ENCODE data around the gene ACAP1.
"Not testable (repeated sequence)": the region's sequence is repeated elsewhere in the genome, so short reads cannot be mapped to it uniquely, and the experiment has no call there.

Gene ACAP1

DNA sequence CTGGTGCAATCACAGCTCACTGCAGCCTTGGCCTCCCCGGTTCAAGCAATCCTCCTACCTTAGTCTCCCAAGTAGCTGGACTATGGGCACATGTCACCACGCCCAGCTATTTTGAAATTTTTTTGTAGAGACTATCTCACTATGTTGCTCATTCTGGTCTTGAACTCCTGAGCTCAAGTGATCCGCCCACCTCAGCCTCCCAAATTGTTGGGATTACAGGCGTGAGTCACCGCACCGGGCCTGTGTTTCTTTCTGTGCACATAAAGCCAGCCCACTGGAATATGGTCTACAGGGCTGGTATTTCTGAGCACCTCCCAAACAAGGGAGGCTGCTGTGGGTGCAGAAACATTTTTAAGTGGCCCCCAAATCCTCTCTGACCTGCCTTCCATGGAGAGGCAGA lies 27.0 kb downstream of the ACAP1 start:
- H4K8ac ChIP-seq (ENCODE audit: low read depth, low read length) = no peak overlapping the region
- H2BK120ac ChIP-seq (ENCODE audit: insufficient read depth, low read length, poor library complexity) = no peak overlapping the region
- H3K27ac ChIP-seq (ENCODE audit: low read depth, low read length) = no peak overlapping the region
- no peak overlapping the region for H4K91ac ChIP-seq (ENCODE audit: low read depth, low read length)
- no CpG with 5 or more reads among the region's 6 CpGs for WGBS (ENCODE audit: extremely low coverage, insufficient coverage, insufficient read length)
- no peaks in the 10 kb centered on the region for H3K79me2 ChIP-seq (ENCODE audit: control insufficient read depth, insufficient read depth, low read length, poor library complexity)
- H3K9ac ChIP-seq (ENCODE audit: low read length) = no peak overlapping the region
- peak; percentile 88 to 97 for DNase-seq
- H3K79me1 ChIP-seq (ENCODE audit: low read length) = no peaks in the 10 kb centered on the region
- no peak overlapping the region for H2AFZ ChIP-seq (ENCODE audit: insufficient read depth, low read length, poor library complexity)
- H2BK5ac ChIP-seq (ENCODE audit: low read depth, low read length, poor library complexity) = no peak overlapping the region
- H3K36me3 ChIP-seq (ENCODE audit: control insufficient read depth in 1 of 2, insufficient read depth in 2 of 2, low read length in 2 of 2) = no peaks in the 10 kb centered on the region
- no peaks in the 10 kb centered on the region for H3K27me3 ChIP-seq (ENCODE audit: insufficient read depth, low read length)
- H3K4me2 ChIP-seq (ENCODE audit: low read length) = no peak overlapping the region
- no peak overlapping the region for H2BK12ac ChIP-seq (ENCODE audit: low read length)
- no peak overlapping the region for H4K12ac ChIP-seq (ENCODE audit: low read depth, low read length)
- no peak overlapping the region for H3K14ac ChIP-seq (ENCODE audit: low read length)
- no peak overlapping the region for H3K4me3 ChIP-seq (ENCODE audit: low read depth, low read length)
- H3K23ac ChIP-seq (ENCODE audit: low read length) = no peak overlapping the region
- no peak overlapping the region for H2AK5ac ChIP-seq (ENCODE audit: low read length)
- H3K18ac ChIP-seq (ENCODE audit: low read length) = no peak overlapping the region
- no peak overlapping the region for H3K4ac ChIP-seq (ENCODE audit: low read depth, low read length)
- H3K9me3 ChIP-seq (ENCODE audit: insufficient read depth, low read depth, low read length) = no peaks in the 10 kb centered on the region
- H3K4me1 ChIP-seq (ENCODE audit: control insufficient read depth in 1 of 2, insufficient read depth in 2 of 2, low read length in 2 of 2) = no peaks in the 10 kb centered on the region

- not testable (repeated sequence) for H3K9ac ChIP-seq (ENCODE audit: low read length); DNase-seq; H2BK12ac ChIP-seq (ENCODE audit: low read length); H2BK5ac ChIP-seq (ENCODE audit: low read depth, low read length, poor library complexity); H4K91ac ChIP-seq (ENCODE audit: low read depth, low read length); H2AFZ ChIP-seq (ENCODE audit: insufficient read depth, low read length, poor library complexity); H2BK120ac ChIP-seq (ENCODE audit: insufficient read depth, low read length, poor library complexity); H3K79me2 ChIP-seq (ENCODE audit: control insufficient read depth, insufficient read depth, low read length, poor library complexity); H3K14ac ChIP-seq (ENCODE audit: low read length); H3K4ac ChIP-seq (ENCODE audit: low read depth, low read length); H3K23ac ChIP-seq (ENCODE audit: low read length); H3K18ac ChIP-seq (ENCODE audit: low read length); H3K27ac ChIP-seq (ENCODE audit: low read depth, low read length); H4K12ac ChIP-seq (ENCODE audit: low read depth, low read length); H3K4me2 ChIP-seq (ENCODE audit: low read length); H3K4me3 ChIP-seq (ENCODE audit: low read depth, low read length); H3K79me1 ChIP-seq (ENCODE audit: low read length); H3K27me3 ChIP-seq (ENCODE audit: insufficient read depth, low read length); H3K36me3 ChIP-seq (ENCODE audit: control insufficient read depth in 1 of 2, insufficient read depth in 2 of 2, low read length in 2 of 2); H2AK5ac ChIP-seq (ENCODE audit: low read length); H3K4me1 ChIP-seq (ENCODE audit: control insufficient read depth in 1 of 2, insufficient read depth in 2 of 2, low read length in 2 of 2); H4K8ac ChIP-seq (ENCODE audit: low read depth, low read length); H3K9me3 ChIP-seq (ENCODE audit: insufficient read depth, low read depth, low read length)
- WGBS (ENCODE audit: extremely low coverage, insufficient coverage, insufficient read length) = no CpG with 5 or more reads among the region's 7 CpGs
These were observed 29.6 kb downstream of the ACAP1 start for GRCh38 chr17:7365963-7366362.

DNA sequence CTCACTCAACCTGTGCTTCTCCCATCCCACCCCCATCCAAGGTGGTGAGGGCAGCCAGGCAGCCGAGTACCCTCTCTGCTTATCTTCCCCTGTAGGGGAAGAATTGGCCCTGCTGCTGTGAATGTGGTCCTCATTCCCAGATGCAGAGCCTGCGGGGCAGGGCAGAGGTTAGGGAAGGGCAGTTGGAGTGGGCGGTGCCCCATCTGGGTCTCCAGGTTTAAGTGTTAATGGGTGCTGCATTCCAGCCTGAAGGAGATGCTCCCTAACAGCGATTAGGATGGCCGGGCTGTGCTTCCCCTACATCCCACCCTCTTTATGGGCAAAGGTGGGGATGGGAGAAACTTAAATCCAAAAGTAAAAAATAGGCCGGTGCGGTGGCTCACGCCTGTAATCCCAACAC lies 30.8 kb downstream of the ACAP1 start:
- WGBS (ENCODE audit: extremely low coverage, insufficient coverage, insufficient read length) = no CpG with 5 or more reads among the region's 8 CpGs
- H3K14ac ChIP-seq (ENCODE audit: low read length) = no peak overlapping the region
- no peak overlapping the region for H3K4me2 ChIP-seq (ENCODE audit: low read length)
- no peaks in the 10 kb centered on the region for H3K79me1 ChIP-seq (ENCODE audit: low read length)
- no peak overlapping the region for H4K12ac ChIP-seq (ENCODE audit: low read depth, low read length)
- H2BK5ac ChIP-seq (ENCODE audit: low read depth, low read length, poor library complexity) = no peak overlapping the region
- H3K36me3 ChIP-seq (ENCODE audit: control insufficient read depth in 1 of 2, insufficient read depth in 2 of 2, low read length in 2 of 2) = no peaks in the 10 kb centered on the region
- no peak overlapping the region for H4K8ac ChIP-seq (ENCODE audit: low read depth, low read length)
- H2AFZ ChIP-seq (ENCODE audit: insufficient read depth, low read length, poor library complexity) = no peak overlapping the region
- no peaks in the 10 kb centered on the region for H3K4me1 ChIP-seq (ENCODE audit: control insufficient read depth in 1 of 2, insufficient read depth in 2 of 2, low read length in 2 of 2)
- H3K9me3 ChIP-seq (ENCODE audit: insufficient read depth, low read depth, low read length) = no peaks in the 10 kb centered on the region
- no peak overlapping the region for H2AK5ac ChIP-seq (ENCODE audit: low read length)
- no peak overlapping the region for H4K91ac ChIP-seq (ENCODE audit: low read depth, low read length)
- no peak overlapping the region for H3K18ac ChIP-seq (ENCODE audit: low read length)
- no peaks in the 10 kb centered on the region for H3K79me2 ChIP-seq (ENCODE audit: control insufficient read depth, insufficient read depth, low read length, poor library complexity)
- no peak overlapping the region for H3K9ac ChIP-seq (ENCODE audit: low read length)
- H3K27ac ChIP-seq (ENCODE audit: low read depth, low read length) = no peak overlapping the region
- no peak overlapping the region for H2BK12ac ChIP-seq (ENCODE audit: low read length)
- no peaks in the 10 kb centered on the region for H3K27me3 ChIP-seq (ENCODE audit: insufficient read depth, low read length)
- H2BK120ac ChIP-seq (ENCODE audit: insufficient read depth, low read length, poor library complexity) = no peak overlapping the region
- H3K4ac ChIP-seq (ENCODE audit: low read depth, low read length) = no peak overlapping the region
- no peak for DNase-seq
- H3K4me3 ChIP-seq (ENCODE audit: low read depth, low read length) = no peak overlapping the region
- H3K23ac ChIP-seq (ENCODE audit: low read length) = no peak overlapping the region

DNA sequence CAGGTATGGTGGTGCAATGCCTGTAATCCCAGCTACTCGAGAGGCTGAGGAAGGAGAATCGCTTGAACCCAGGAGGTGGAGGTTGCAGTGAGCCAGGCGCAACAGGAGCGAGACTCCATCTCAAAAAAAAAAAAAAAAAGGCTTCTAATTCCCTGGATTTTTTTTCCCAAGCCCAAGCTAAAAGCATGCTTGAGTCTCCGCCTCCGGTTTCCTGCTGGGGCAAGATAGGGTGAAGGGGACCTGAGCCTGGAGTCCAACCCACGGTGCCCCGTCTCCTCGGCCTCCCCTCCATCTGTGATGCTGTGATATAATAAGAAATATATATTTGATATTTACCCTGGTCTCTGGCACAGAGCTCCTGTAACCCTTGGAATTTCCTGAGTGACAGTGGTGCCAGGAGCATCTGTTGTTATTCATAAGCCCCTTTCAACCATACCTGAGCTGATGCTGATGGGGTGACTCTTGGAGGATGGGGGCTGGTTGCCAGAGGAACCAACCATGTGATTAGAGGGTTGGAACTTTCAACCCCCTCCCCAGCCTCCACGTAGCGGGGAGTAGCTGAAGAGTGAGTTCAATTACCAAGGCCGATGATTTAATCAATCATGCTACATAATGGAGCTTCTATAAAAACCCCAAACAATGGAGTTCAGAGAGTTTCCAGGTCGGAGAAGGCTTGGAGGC lies 31.7 kb downstream of the ACAP1 start:
- Histone ChIP-seq H3K4me3 (ENCODE audit: low read depth, low read length) (no peak overlapping the region), H4K91ac (ENCODE audit: low read depth, low read length) (no peak overlapping the region), H2AK5ac (ENCODE audit: low read length) (no peak overlapping the region), H3K36me3 (ENCODE audit: control insufficient read depth in 1 of 2, insufficient read depth in 2 of 2, low read length in 2 of 2) (no peaks in the 10 kb centered on the region), H4K12ac (ENCODE audit: low read depth, low read length) (no peak overlapping the region), H3K4ac (ENCODE audit: low read depth, low read length) (no peak overlapping the region), H2BK12ac (ENCODE audit: low read length) (no peak overlapping the region), H2BK5ac (ENCODE audit: low read depth, low read length, poor library complexity) (no peak overlapping the region), H3K79me2 (ENCODE audit: control insufficient read depth, insufficient read depth, low read length, poor library complexity) (no peaks in the 10 kb centered on the region), H3K9me3 (ENCODE audit: insufficient read depth, low read depth, low read length) (no peaks in the 10 kb centered on the region), H3K27me3 (ENCODE audit: insufficient read depth, low read length) (no peaks in the 10 kb centered on the region), H3K23ac (ENCODE audit: low read length) (no peak overlapping the region), H3K27ac (ENCODE audit: low read depth, low read length) (no peak overlapping the region), H2BK120ac (ENCODE audit: insufficient read depth, low read length, poor library complexity) (no peak overlapping the region), H4K8ac (ENCODE audit: low read depth, low read length) (no peak overlapping the region), H3K9ac (ENCODE audit: low read length) (no peak overlapping the region), H3K4me1 (ENCODE audit: control insufficient read depth in 1 of 2, insufficient read depth in 2 of 2, low read length in 2 of 2) (no peaks in the 10 kb centered on the region), H3K79me1 (ENCODE audit: low read length) (no peaks in the 10 kb centered on the region), H2AFZ (ENCODE audit: insufficient read depth, low read length, poor library complexity) (no peak overlapping the region), H3K18ac (ENCODE audit: low read length) (no peak overlapping the region), H3K4me2 (ENCODE audit: low read length) (no peak overlapping the region), H3K14ac (ENCODE audit: low read length) (no peak overlapping the region)
- no CpG with 5 or more reads among the region's 13 CpGs for WGBS (ENCODE audit: extremely low coverage, insufficient coverage, insufficient read length)
- no peak for DNase-seq

Measured in trophoblast cell (in vitro differentiated cells and primary cell).